ENCODE data around the gene VOPP1.
"Not testable (repeated sequence)": the region's sequence is repeated elsewhere in the genome, so short reads cannot be mapped to it uniquely, and the experiment has no call there.

VOPP1 gene

DNA sequence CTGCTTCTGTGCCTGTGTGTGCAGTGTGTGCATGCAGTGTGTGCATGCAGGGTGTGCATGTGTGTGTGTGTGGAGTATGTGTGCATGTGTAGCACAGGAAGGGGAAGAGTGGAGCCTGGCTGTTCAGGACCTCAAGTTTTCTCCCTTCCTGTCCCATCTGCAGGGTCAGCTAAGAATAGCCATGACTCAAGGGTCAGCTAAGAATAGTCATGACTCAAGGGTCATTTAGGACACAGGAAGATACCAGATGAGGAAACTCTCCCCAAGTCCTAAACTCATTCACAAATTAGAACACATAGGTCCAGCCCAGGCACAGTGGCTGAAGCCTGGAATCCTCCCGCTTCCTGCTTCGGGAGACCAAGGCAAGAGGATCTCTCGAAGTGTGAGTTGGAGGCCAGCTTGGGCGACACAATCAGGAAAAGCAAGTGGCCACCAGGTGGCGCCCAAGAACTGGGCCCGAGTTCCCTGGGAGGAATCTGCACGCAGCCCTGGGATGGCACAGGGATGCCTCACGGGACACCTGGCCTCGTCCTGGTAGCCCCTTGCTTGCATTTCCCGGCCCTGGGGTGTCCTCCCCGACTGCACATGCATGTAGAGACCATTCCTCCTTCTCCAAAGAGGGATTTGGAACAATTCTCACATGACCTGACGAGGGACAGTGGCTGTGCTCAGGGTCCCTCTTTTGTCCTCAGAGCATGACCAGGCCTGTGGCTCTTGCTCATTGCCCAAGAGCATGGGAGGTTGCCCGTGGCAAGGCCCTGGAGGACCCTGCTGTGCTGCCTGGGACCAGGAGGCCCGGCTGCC is 21.4 kb upstream of the VOPP1 start:
- H3K27ac ChIP-seq (ENCODE audit: low read depth, low read length): no peak overlapping the region
- no peak overlapping the region for H3K4me3 ChIP-seq (ENCODE audit: low read depth, low read length)
- peaks cover 13% of the 10 kb centered on the region; the same call in 1 of the 2 replicates for H3K27me3 ChIP-seq (ENCODE audit: insufficient read depth, low read length)
- H2AFZ ChIP-seq (ENCODE audit: low read length, unreplicated experiment): no peak overlapping the region
- H3K36me3 ChIP-seq (ENCODE audit: insufficient read depth, low read length): no peaks in the 10 kb centered on the region
- no peaks in the 10 kb centered on the region for H3K79me2 ChIP-seq (ENCODE audit: control insufficient read depth, insufficient read depth, low read length, unreplicated experiment)
- peaks cover 7% of the 10 kb centered on the region for H3K4me1 ChIP-seq (ENCODE audit: control insufficient read depth, insufficient read depth, low read length, unreplicated experiment)

DNA sequence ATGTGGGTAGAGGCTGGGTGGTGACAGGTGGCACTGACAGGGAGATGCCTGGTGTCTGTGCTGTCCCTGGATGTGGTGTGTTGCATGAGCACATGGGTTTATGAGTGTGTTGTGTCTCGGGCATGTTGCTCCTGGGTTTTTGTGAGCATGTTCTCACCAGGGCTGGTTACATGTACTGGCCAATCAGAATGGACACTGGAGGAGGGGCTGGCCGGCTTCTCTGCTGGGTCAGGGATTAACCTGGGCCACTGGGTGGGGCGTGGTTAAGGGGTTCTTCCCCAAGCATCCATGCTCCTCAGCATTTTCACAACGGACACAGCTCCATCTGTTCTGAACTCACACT is 20.8 kb upstream of the VOPP1 start:
- peaks cover 7% of the 10 kb centered on the region for H3K4me1 ChIP-seq (ENCODE audit: control insufficient read depth, insufficient read depth, low read length, unreplicated experiment)
- H3K27me3 ChIP-seq (ENCODE audit: insufficient read depth, low read length): peaks cover 13% of the 10 kb centered on the region; the same call in 1 of the 2 replicates
- H3K79me2 ChIP-seq (ENCODE audit: control insufficient read depth, insufficient read depth, low read length, unreplicated experiment): no peaks in the 10 kb centered on the region
- H2AFZ ChIP-seq (ENCODE audit: low read length, unreplicated experiment): no peak overlapping the region
- H3K27ac ChIP-seq (ENCODE audit: low read depth, low read length): no peak overlapping the region
- no peak overlapping the region for H3K4me3 ChIP-seq (ENCODE audit: low read depth, low read length)
- H3K36me3 ChIP-seq (ENCODE audit: insufficient read depth, low read length): no peaks in the 10 kb centered on the region

- H3K79me2 ChIP-seq (ENCODE audit: control insufficient read depth, insufficient read depth, low read length, unreplicated experiment): no peaks in the 10 kb centered on the region
- no peaks in the 10 kb centered on the region for H3K36me3 ChIP-seq (ENCODE audit: insufficient read depth, low read length)
- H2AFZ ChIP-seq (ENCODE audit: low read length, unreplicated experiment): no peak overlapping the region
- no peak overlapping the region for H3K4me3 ChIP-seq (ENCODE audit: low read depth, low read length)
- H3K27ac ChIP-seq (ENCODE audit: low read depth, low read length): no peak overlapping the region
- peaks cover 16% of the 10 kb centered on the region; the same call in 1 of the 2 replicates for H3K27me3 ChIP-seq (ENCODE audit: insufficient read depth, low read length)
- peaks cover 7% of the 10 kb centered on the region for H3K4me1 ChIP-seq (ENCODE audit: control insufficient read depth, insufficient read depth, low read length, unreplicated experiment)
These were observed 20.2 kb upstream of the VOPP1 start for GRCh38 chr7:55592492-55592891.

GRCh38 chr7:55591282-55591931 is 19.1 kb upstream of the VOPP1 start:
- Histone ChIP-seq H3K4me3 (ENCODE audit: low read depth, low read length) (no peak overlapping the region), H3K4me1 (ENCODE audit: control insufficient read depth, insufficient read depth, low read length, unreplicated experiment) (peaks cover 7% of the 10 kb centered on the region), H2AFZ (ENCODE audit: low read length, unreplicated experiment) (no peak overlapping the region), H3K79me2 (ENCODE audit: control insufficient read depth, insufficient read depth, low read length, unreplicated experiment) (no peaks in the 10 kb centered on the region), H3K27me3 (ENCODE audit: insufficient read depth, low read length) (peaks cover 17% of the 10 kb centered on the region), H3K27ac (ENCODE audit: low read depth, low read length) (no peak overlapping the region), H3K36me3 (ENCODE audit: insufficient read depth, low read length) (no peaks in the 10 kb centered on the region)

GRCh38 chr7:55590517-55591281 is 18.4 kb upstream of the VOPP1 start:
- Histone ChIP-seq H2AFZ (ENCODE audit: low read length, unreplicated experiment) (no peak overlapping the region), H3K4me3 (ENCODE audit: low read depth, low read length) (no peak overlapping the region), H3K27me3 (ENCODE audit: insufficient read depth, low read length) (peaks cover 18% of the 10 kb centered on the region), H3K79me2 (ENCODE audit: control insufficient read depth, insufficient read depth, low read length, unreplicated experiment) (no peaks in the 10 kb centered on the region), H3K36me3 (ENCODE audit: insufficient read depth, low read length) (no peaks in the 10 kb centered on the region), H3K4me1 (ENCODE audit: control insufficient read depth, insufficient read depth, low read length, unreplicated experiment) (peaks cover 7% of the 10 kb centered on the region), H3K27ac (ENCODE audit: low read depth, low read length) (no peak overlapping the region)

- H3K36me3 ChIP-seq (ENCODE audit: insufficient read depth, low read length): no peaks in the 10 kb centered on the region
- H3K27me3 ChIP-seq (ENCODE audit: insufficient read depth, low read length): peaks cover 18% of the 10 kb centered on the region
- no peak overlapping the region for H2AFZ ChIP-seq (ENCODE audit: low read length, unreplicated experiment)
- no peak overlapping the region for H3K4me3 ChIP-seq (ENCODE audit: low read depth, low read length)
- H3K4me1 ChIP-seq (ENCODE audit: control insufficient read depth, insufficient read depth, low read length, unreplicated experiment): peaks cover 7% of the 10 kb centered on the region
- H3K27ac ChIP-seq (ENCODE audit: low read depth, low read length): no peak overlapping the region
- no peaks in the 10 kb centered on the region for H3K79me2 ChIP-seq (ENCODE audit: control insufficient read depth, insufficient read depth, low read length, unreplicated experiment)
These were observed 17.6 kb upstream of the VOPP1 start for GRCh38 chr7:55589905-55590304.

DNA sequence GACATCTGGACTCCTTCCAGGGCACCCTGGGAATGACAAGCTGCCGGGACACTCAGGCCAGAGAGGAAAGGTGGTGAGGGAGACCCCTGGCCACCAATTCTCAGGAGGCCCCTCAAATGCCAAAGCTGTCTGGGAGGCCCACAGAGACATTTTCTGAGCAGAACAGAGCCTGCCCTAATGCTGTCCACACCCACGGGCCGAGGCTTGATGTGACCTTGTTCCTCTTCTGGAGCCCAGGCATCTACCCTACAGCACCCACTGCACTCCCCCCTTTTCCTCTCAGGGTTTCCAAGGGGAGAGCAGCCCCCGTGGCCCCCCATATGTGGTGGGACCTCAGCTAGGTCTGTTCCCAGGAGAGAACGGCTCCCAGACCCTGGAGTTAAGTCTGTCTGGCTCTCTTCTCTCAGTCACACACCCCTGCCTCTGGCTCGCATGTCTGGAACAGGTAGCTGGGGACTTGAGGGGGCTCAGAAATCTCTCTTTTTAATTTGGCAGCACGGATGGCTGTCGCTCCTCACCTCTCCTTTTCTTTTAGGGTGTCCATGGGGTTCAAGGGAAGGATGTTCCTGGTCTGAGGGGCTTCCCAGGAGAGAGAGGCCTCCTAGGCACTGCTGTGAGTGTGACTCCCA is 16.8 kb upstream of the VOPP1 start:
- Histone ChIP-seq H2AFZ (ENCODE audit: low read length, unreplicated experiment) (no peak overlapping the region), H3K4me3 (ENCODE audit: low read depth, low read length) (no peak overlapping the region), H3K27ac (ENCODE audit: low read depth, low read length) (no peak overlapping the region), H3K79me2 (ENCODE audit: control insufficient read depth, insufficient read depth, low read length, unreplicated experiment) (no peaks in the 10 kb centered on the region), H3K27me3 (ENCODE audit: insufficient read depth, low read length) (peaks cover 18% of the 10 kb centered on the region), H3K4me1 (ENCODE audit: control insufficient read depth, insufficient read depth, low read length, unreplicated experiment) (peaks cover 7% of the 10 kb centered on the region), H3K36me3 (ENCODE audit: insufficient read depth, low read length) (no peaks in the 10 kb centered on the region)

GRCh38 chr7:55588379-55588699 is 16.0 kb upstream of the VOPP1 start:
- H3K4me1 ChIP-seq (ENCODE audit: control insufficient read depth, insufficient read depth, low read length, unreplicated experiment): peaks cover 5% of the 10 kb centered on the region
- no peak overlapping the region for H2AFZ ChIP-seq (ENCODE audit: low read length, unreplicated experiment)
- no peaks in the 10 kb centered on the region for H3K79me2 ChIP-seq (ENCODE audit: control insufficient read depth, insufficient read depth, low read length, unreplicated experiment)
- no peak overlapping the region for H3K27ac ChIP-seq (ENCODE audit: low read depth, low read length)
- H3K36me3 ChIP-seq (ENCODE audit: insufficient read depth, low read length): no peaks in the 10 kb centered on the region
- H3K27me3 ChIP-seq (ENCODE audit: insufficient read depth, low read length): peaks cover 25% of the 10 kb centered on the region
- H3K4me3 ChIP-seq (ENCODE audit: low read depth, low read length): no peak overlapping the region

- Histone ChIP-seq H3K27me3 (ENCODE audit: insufficient read depth, low read length) (peaks cover 29% of the 10 kb centered on the region), H3K27ac (ENCODE audit: low read depth, low read length) (no peak overlapping the region), H3K4me1 (ENCODE audit: control insufficient read depth, insufficient read depth, low read length, unreplicated experiment) (no peaks in the 10 kb centered on the region), H3K4me3 (ENCODE audit: low read depth, low read length) (no peak overlapping the region), H3K79me2 (ENCODE audit: control insufficient read depth, insufficient read depth, low read length, unreplicated experiment) (no peaks in the 10 kb centered on the region), H2AFZ (ENCODE audit: low read length, unreplicated experiment) (no peak overlapping the region), H3K36me3 (ENCODE audit: insufficient read depth, low read length) (no peaks in the 10 kb centered on the region)
These were observed 15.5 kb upstream of the VOPP1 start for GRCh38 chr7:55587687-55588378.

- H3K4me3 ChIP-seq (ENCODE audit: low read depth, low read length); H3K79me2 ChIP-seq (ENCODE audit: control insufficient read depth, insufficient read depth, low read length, unreplicated experiment); H3K36me3 ChIP-seq (ENCODE audit: insufficient read depth, low read length); H3K27ac ChIP-seq (ENCODE audit: low read depth, low read length); H2AFZ ChIP-seq (ENCODE audit: low read length, unreplicated experiment); H3K4me1 ChIP-seq (ENCODE audit: control insufficient read depth, insufficient read depth, low read length, unreplicated experiment): not testable (repeated sequence)
- H3K27me3 ChIP-seq (ENCODE audit: insufficient read depth, low read length): peaks cover 30% of the 10 kb centered on the region
These were observed 10.4 kb upstream of the VOPP1 start for GRCh38 chr7:55582656-55583055.
